Lung (tissue), 12 donors: ENCODE data around the gene SND1. TPM values are rescaled to one million over a fixed set of nuclear protein-coding genes. Genes with fewer than 3 reads are reported as not detected.

Experiments used
- ATAC-seq: fragments of 200-7000 bp; cut with Tn5 transposase; one replicate; pipeline ENCODE4 v1.9.1; 2020; ENCODE audit warnings: moderate number of reproducible peaks; ENCODE audit not compliant: insufficient read depth, low FRiP score
- DNase-seq, 3 donors: peaks; one replicate each; pipeline ENCODE4 v3.0.0-alpha.2; 2013 to 2017
- H3K27ac ChIP-seq, 2 donors: one replicate each; pipeline ENCODE4 v1.5.1; 2013; ENCODE audit warnings: mild to moderate bottlenecking in 2 of 2, moderate library complexity in 2 of 2, control low read depth in 1 of 2, inconsistent platforms in 1 of 2, low read depth in 1 of 2, low read length in 1 of 2
- H3K27me3 ChIP-seq, 3 donors: one replicate each; pipeline ENCODE4 v1.5.1; 2013; ENCODE audit warnings: low read length in 2 of 3; ENCODE audit not compliant: control insufficient read depth in 3 of 3, insufficient read depth in 3 of 3
- H3K36me3 ChIP-seq, 4 donors: one replicate each; pipeline ENCODE4 v1.5.1; 2013; ENCODE audit warnings: low read length in 4 of 4, mild to moderate bottlenecking in 1 of 4, moderate library complexity in 1 of 4; ENCODE audit not compliant: control insufficient read depth in 4 of 4, insufficient read depth in 4 of 4
- H3K4me1 ChIP-seq, 5 donors: one replicate each; pipeline ENCODE4 v1.5.1; 2013; ENCODE audit warnings: low read length in 5 of 5, mild to moderate bottlenecking in 2 of 5, moderate library complexity in 1 of 5; ENCODE audit not compliant: control insufficient read depth in 5 of 5, insufficient read depth in 5 of 5
- H3K4me3 ChIP-seq: one replicate; pipeline ENCODE4 v1.5.1; 2013; ENCODE audit warnings: mild to moderate bottlenecking, control low read depth, moderate library complexity
- H3K9ac ChIP-seq, 2 donors: one replicate each; pipeline ENCODE4 v1.5.1; 2013; ENCODE audit warnings: low read length in 2 of 2, control low read depth in 1 of 2; ENCODE audit not compliant: insufficient read depth in 1 of 2
- H3K9me3 ChIP-seq, 4 donors: one replicate each; pipeline ENCODE4 v1.5.1; 2013; ENCODE audit warnings: low read length in 3 of 4, mild to moderate bottlenecking in 1 of 4, moderate library complexity in 1 of 4; ENCODE audit not compliant: control insufficient read depth in 4 of 4, insufficient read depth in 3 of 4
- WGBS, 2 donors: extraction: QIAGEN DNeasy Blood & Tissue Kit; methylation state at CpG; one replicate each; pipeline ENCODE4 v1.1.7; 2013; 5-methylcytosine and 5-hydroxymethylcytosine counted together
- polyA plus RNA-seq, 2 donors: library from polyadenylated mRNA; stranded (reverse); fragments of 200-250 nt; gene quantifications; one replicate each; pipeline ENCODE4 v1.2.1, GENCODE V29; 2013
- total RNA-seq, 2 donors: library from RNA; depleted of rRNA in 1 of 2; stranded (reverse); fragments of >200 nt in 1 of 2; gene quantifications; one replicate each; pipeline ENCODE4 v1.2.1, GENCODE V29; 2014 to 2021
- TF ChIP-seq, protein P1 (sequence below): IDR thresholded peaks from 2 replicates; pipeline ENCODE4 v1.5.1; 2012; ENCODE audit warnings: mild to moderate bottlenecking; ENCODE audit errors: control extremely low read depth, extremely low read depth
- donor health status: control.
- donor health status: control.
- donor health status: Bipolar disorder and iron deficiency.
- donor health status: healthy.
- donor health status: DM: yes; HTN: yes; CAD: no.

Gene SND1
- total and polyA plus RNA-seq, 4 donors = 94.5 to 210 (median 137) TPM

DNA sequence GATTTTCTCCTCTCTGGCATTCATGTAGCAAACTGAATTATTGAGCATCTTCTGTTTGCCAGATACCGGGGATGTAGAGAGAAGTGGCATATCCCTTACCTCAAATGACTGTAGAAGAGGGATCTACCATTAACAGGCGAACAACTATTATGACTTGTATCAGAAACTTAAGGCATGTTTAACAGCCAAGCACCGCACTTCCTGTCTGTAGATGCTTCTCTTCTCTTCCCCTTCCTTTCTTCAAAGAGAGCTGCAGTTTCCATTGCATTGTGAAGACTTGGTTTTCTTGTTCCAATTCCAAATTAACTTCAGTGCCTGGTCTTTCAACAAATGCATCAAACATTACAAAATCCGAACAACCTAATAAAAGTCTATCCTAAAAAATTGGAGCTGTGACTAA, 330.0 kb downstream of the SND1 start:
- Histone ChIP-seq H3K27me3 (no peaks in the 10 kb centered on the region), H3K4me3 (no peak overlapping the region), H3K4me1 (peaks cover 0 to 12% (median 2%) of the 10 kb centered on the region in 5 donors), H3K9me3 (peaks cover 0 to 4% (median under 1%) of the 10 kb centered on the region in 4 donors), H3K36me3 (peaks cover 0 to 6% (median 0%) of the 10 kb centered on the region in 4 donors), H3K9ac (no peak overlapping the region), H3K27ac (no peak overlapping the region)
- 96 to 97% methylated on average over 4 of the region's 4 CpGs for WGBS, 2 donors
- TF ChIP-seq, protein P1, sequence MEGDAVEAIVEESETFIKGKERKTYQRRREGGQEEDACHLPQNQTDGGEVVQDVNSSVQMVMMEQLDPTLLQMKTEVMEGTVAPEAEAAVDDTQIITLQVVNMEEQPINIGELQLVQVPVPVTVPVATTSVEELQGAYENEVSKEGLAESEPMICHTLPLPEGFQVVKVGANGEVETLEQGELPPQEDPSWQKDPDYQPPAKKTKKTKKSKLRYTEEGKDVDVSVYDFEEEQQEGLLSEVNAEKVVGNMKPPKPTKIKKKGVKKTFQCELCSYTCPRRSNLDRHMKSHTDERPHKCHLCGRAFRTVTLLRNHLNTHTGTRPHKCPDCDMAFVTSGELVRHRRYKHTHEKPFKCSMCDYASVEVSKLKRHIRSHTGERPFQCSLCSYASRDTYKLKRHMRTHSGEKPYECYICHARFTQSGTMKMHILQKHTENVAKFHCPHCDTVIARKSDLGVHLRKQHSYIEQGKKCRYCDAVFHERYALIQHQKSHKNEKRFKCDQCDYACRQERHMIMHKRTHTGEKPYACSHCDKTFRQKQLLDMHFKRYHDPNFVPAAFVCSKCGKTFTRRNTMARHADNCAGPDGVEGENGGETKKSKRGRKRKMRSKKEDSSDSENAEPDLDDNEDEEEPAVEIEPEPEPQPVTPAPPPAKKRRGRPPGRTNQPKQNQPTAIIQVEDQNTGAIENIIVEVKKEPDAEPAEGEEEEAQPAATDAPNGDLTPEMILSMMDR = no peak
- ATAC-seq (no peak), DNase-seq (no peak)

DNA sequence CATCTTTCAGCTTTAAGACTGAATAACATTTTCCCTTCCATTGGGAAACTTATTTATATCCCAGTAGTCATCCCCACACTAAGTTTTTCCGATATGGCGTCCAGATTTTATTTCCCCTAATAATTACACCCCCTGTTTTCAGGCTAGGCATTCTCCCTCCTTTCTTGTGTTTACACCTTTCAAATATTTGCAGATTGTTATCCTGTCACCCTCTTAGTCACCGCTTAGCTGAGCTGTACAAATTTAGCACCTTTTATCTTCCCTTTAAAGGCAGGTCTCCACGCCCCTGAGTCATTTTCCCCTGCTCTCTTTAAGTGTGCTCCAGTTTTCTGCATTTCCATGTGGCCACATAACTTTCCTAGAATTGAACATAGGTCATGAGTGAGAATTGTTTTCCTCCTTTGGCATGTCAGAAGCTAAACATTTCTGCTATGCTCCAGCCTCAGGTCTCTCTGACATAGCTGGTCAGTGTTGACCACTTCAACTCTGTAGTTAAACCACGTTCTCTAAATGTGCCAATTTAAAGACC, 331.9 kb downstream of the SND1 start:
- Histone ChIP-seq H3K9ac (no peak overlapping the region), H3K27ac (peak overlapping the region in 1 of 2 donors; percentile 47), H3K9me3 (peaks cover 0 to 4% (median under 1%) of the 10 kb centered on the region in 4 donors), H3K27me3 (no peaks in the 10 kb centered on the region), H3K36me3 (peaks cover 0 to 3% (median 0%) of the 10 kb centered on the region in 4 donors), H3K4me1 (peaks cover 4 to 23% (median 16%) of the 10 kb centered on the region in 5 donors), H3K4me3 (no peak overlapping the region)
- 65 to 86% methylated on average over 5 of the region's 5 CpGs for WGBS, 2 donors
- peak; percentile 66 for ATAC-seq
- DNase-seq = no peak
- TF ChIP-seq, protein P1 = no peak

DNA sequence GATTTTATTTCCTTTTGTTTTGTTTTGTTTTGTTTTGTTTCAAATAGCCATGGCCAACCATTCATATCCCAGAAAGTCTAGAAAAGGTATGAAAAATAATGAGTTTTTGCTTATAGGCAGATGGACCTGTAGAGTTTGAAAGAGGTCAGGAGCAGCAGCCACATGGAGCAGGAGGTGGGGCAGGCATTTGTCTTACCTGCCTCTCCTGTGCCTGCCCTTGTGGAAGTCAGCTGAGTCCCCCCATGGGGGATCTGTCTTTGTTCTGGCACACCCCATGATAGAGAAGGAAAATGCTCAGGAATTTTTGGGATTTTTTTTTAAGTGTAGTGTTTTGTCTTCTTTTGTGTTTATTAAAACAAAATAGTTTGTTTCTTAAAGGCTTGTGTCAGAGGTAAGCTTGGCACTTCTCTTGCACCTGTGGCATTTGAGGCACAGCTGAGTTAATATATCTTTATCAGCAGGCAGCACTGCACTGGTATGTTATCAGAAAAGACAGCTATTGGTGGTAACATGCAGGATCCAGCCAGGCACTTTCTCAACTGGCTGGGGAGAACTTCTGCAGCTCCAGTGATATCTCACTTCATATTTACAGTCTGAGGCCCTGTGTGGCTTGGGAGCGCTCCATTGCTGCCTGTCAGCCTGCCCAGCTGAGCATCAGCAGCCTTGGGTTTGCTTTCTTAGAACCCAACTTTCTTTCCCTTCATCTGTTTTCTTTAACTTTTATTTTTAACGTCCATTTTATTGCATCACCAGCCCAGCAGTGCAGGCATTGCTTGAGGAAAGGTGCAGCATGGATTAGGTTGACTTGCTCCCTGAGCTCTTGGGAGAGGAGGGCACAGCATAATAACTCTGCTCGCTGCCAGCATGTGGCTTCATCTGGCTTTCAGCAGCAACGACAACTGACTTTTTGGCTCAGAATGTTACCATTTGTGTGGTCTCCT, 334.9 kb downstream of the SND1 start:
- H3K27ac ChIP-seq = no peak overlapping the region
- WGBS, 2 donors = 74 to 79% methylated on average over 4 of the region's 4 CpGs
- peaks cover 0 to 7% (median 0%) of the 10 kb centered on the region in 4 donors for H3K36me3 ChIP-seq
- ATAC-seq (no peak), DNase-seq (peak; percentile 44 to 79 (median 66))
- no peak overlapping the region for H3K9ac ChIP-seq
- peaks cover 6 to 36% (median 19%) of the 10 kb centered on the region in 5 donors for H3K4me1 ChIP-seq
- TF ChIP-seq, protein P1 = no peak
- H3K27me3 ChIP-seq = no peaks in the 10 kb centered on the region
- no peaks in the 10 kb centered on the region for H3K9me3 ChIP-seq
- no peak overlapping the region for H3K4me3 ChIP-seq
